Vagina (tissue), 2 donors: ENCODE measurements around the gene CINP.

Experiments
- CTCF ChIP-seq, 3 experiments: fragments of 450-650 bp in 2 of 3; fragments of 200-600 bp in 1 of 3; sonication (generic) in 1 of 3; IDR thresholded peaks; one replicate each; pipeline ENCODE4 v1.5.1; 2017 to 2019; ENCODE audit warnings: antibody characterized with exemption in 3 of 3, mild to moderate bottlenecking in 2 of 3, moderate library complexity in 2 of 3
- POLR2AphosphoS5 ChIP-seq, 2 donors: sonication (generic); formaldehyde crosslinking; IDR thresholded peaks; one replicate each; pipeline ENCODE4 v1.9.0; 2017; ENCODE audit warnings: antibody characterized with exemption in 2 of 2, mild to moderate bottlenecking in 2 of 2, low read depth in 1 of 2; ENCODE audit not compliant: insufficient read depth in 1 of 2

GRCh38 chr14:102316743-102317563 is 45.7 kb downstream of the CINP start:
- TF ChIP-seq CTCF (IDR thresholded peaks at IDR 0.05) (peak; percentile 16 to 88 (median 84)), POLR2AphosphoS5 (IDR thresholded peaks at IDR 0.05; ENCODE audit: insufficient read depth in 1 of 2, low read depth in 1 of 2) (peak; percentile 76 to 90)
